Measurements from ENCODE around the gene SLC5A9. TPM values are rescaled to one million over a fixed set of nuclear protein-coding genes. Genes with fewer than 3 reads are reported as not detected.

Gene SLC5A9
- total and polyA plus RNA-seq, 9 of the 15 experiments (the other 6 are each of a cell fraction or from before 2014, with no cell fraction given): not detected

DNA sequence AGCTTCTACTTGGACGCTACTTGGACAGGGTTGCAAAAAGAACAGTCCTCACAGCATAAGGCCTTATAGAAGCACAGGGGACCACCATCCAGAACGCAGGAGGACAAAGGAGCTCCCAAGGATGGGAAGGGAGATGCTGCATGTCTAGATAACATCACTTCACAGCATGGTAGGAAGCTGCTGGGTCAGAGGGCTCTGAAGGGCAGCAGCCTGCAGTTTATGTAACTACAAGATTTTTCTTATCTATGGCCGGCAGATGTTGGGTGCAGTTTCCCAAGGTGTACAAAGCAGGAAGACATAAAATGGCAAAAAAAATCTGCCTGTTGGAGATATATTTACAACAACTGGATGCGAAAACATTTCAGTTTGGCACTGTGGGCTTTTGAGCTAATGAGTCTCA lies 45.3 kb upstream of the SLC5A9 start (continued):
- TF ChIP-seq ZNF780A (CRISPR knock-in tag; IDR thresholded peaks at IDR 0.05) (no peak), CTBP1 (IDR thresholded peaks at IDR 0.05; ENCODE audit: borderline replicate concordance) (peak; percentile 98), ZNF311 (CRISPR knock-in tag; IDR thresholded peaks at IDR 0.05) (no peak), PPARD (CRISPR knock-in tag; IDR thresholded peaks at IDR 0.05) (no peak), CSDE1 (IDR thresholded peaks at IDR 0.05) (no peak), GTF2A2 (tag; IDR thresholded peaks at IDR 0.05) (no peak), ETV5 (CRISPR knock-in tag; IDR thresholded peaks at IDR 0.05; ENCODE audit: low read depth) (0 out of 2 replicates have a peak, but pooled peaks have one; percentile 20), HDAC2 (IDR thresholded peaks at IDR 0.05) (peak; percentile 82), PHB2 (IDR thresholded peaks at IDR 0.05; ENCODE audit: low read depth) (peak; percentile 76), ZNF696 (CRISPR knock-in tag; conservative IDR thresholded peaks at IDR 0.05) (no peak), MECOM (CRISPR knock-in tag; IDR thresholded peaks at IDR 0.05) (peak; percentile 63; the same call in 1 of the 2 replicates), FOXK2 (conservative IDR thresholded peaks at IDR 0.05 in 1 of 2, IDR thresholded peaks at IDR 0.05 in 1 of 2; ENCODE audit: low read depth in 2 of 2) (no peak), NCOA1 (IDR thresholded peaks at IDR 0.05; ENCODE audit: low read depth) (peak; percentile 54; the same call in 1 of the 2 replicates), RFX7 (CRISPR knock-in tag; IDR thresholded peaks at IDR 0.05) (no peak), PML (IDR thresholded peaks at IDR 0.05; ENCODE audit: low read length) (peak; percentile 97), DPF2 (IDR thresholded peaks at IDR 0.05) (peak; percentile 93), CBX2 (IDR thresholded peaks at IDR 0.05; ENCODE audit: insufficient read depth, low read length, poor library complexity, severe bottlenecking) (no peak), CCAR2 (IDR thresholded peaks at IDR 0.05; ENCODE audit: low read depth, low read length) (no peak), NBN (IDR thresholded peaks at IDR 0.05; ENCODE audit: low read depth) (0 out of 2 replicates have a peak, but pooled peaks have one; percentile 46), EP300 (IDR thresholded peaks at IDR 0.05; ENCODE audit: low read length) (peak; percentile 88), SMARCC2 (IDR thresholded peaks at IDR 0.05; ENCODE audit: low read depth) (peak; percentile 58; the same call in 1 of the 2 replicates), CBX1 (IDR thresholded peaks at IDR 0.05; ENCODE audit: low read depth) (no peak), CCNT2 (IDR thresholded peaks at IDR 0.05; ENCODE audit: borderline replicate concordance, extremely low read depth, insufficient read length, low read depth, low read length) (peak; percentile 82)
- TF ChIP-seq, protein P1, sequence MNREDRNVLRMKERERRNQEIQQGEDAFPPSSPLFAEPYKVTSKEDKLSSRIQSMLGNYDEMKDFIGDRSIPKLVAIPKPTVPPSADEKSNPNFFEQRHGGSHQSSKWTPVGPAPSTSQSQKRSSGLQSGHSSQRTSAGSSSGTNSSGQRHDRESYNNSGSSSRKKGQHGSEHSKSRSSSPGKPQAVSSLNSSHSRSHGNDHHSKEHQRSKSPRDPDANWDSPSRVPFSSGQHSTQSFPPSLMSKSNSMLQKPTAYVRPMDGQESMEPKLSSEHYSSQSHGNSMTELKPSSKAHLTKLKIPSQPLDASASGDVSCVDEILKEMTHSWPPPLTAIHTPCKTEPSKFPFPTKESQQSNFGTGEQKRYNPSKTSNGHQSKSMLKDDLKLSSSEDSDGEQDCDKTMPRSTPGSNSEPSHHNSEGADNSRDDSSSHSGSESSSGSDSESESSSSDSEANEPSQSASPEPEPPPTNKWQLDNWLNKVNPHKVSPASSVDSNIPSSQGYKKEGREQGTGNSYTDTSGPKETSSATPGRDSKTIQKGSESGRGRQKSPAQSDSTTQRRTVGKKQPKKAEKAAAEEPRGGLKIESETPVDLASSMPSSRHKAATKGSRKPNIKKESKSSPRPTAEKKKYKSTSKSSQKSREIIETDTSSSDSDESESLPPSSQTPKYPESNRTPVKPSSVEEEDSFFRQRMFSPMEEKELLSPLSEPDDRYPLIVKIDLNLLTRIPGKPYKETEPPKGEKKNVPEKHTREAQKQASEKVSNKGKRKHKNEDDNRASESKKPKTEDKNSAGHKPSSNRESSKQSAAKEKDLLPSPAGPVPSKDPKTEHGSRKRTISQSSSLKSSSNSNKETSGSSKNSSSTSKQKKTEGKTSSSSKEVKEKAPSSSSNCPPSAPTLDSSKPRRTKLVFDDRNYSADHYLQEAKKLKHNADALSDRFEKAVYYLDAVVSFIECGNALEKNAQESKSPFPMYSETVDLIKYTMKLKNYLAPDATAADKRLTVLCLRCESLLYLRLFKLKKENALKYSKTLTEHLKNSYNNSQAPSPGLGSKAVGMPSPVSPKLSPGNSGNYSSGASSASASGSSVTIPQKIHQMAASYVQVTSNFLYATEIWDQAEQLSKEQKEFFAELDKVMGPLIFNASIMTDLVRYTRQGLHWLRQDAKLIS (CRISPR knock-in tag; IDR thresholded peaks at IDR 0.05): no peak
- TF ChIP-seq, protein P2, sequence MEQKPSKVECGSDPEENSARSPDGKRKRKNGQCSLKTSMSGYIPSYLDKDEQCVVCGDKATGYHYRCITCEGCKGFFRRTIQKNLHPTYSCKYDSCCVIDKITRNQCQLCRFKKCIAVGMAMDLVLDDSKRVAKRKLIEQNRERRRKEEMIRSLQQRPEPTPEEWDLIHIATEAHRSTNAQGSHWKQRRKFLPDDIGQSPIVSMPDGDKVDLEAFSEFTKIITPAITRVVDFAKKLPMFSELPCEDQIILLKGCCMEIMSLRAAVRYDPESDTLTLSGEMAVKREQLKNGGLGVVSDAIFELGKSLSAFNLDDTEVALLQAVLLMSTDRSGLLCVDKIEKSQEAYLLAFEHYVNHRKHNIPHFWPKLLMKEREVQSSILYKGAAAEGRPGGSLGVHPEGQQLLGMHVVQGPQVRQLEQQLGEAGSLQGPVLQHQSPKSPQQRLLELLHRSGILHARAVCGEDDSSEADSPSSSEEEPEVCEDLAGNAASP (IDR thresholded peaks at IDR 0.05): no peak
